Stimulated activated CD8-positive, alpha-beta memory T cell treated with anti-CD3 and anti-CD28 coated beads, Interleukin-12 subunit alpha, Interleukin-12 subunit beta, amount 100 ng/mL, for 24 hours (primary cell): ENCODE data around the gene MOXD1.
"Not testable (repeated sequence)": the region's sequence is repeated elsewhere in the genome, so short reads cannot be mapped to it uniquely, and the experiment has no call there.

Experiments
- DNase-seq: peaks from one replicate; pipeline ENCODE4 v3.0.0-alpha.2; 2020; ENCODE audit errors: extremely low read depth

The MOXD1 gene

GRCh38 chr6:132354517-132355167, 46.6 kb downstream of the MOXD1 start:
- DNase-seq = no peak

DNA sequence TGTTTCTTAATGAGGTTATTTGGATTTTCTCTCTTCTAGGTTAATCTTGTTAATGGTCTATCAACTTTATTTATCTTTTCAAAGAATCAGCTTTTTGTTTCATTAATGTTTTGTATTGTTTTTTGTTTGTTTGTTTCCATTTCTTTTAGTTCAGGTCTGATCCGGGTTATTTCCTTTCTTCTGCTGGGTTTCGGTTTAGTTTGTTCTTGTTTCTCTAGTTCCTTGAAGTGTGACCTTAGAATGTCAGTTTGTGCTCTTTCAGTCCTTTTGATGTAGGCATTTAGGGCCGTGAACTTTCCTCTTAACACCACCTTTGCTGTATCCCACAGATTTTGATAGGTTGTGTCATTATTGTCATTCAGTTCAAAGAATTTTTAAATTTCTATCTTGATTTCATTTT, 49.3 kb downstream of the MOXD1 start:
- DNase-seq = not testable (repeated sequence)

GRCh38 chr6:132348231-132348630, 53.0 kb downstream of the MOXD1 start:
- no peak for DNase-seq

DNA sequence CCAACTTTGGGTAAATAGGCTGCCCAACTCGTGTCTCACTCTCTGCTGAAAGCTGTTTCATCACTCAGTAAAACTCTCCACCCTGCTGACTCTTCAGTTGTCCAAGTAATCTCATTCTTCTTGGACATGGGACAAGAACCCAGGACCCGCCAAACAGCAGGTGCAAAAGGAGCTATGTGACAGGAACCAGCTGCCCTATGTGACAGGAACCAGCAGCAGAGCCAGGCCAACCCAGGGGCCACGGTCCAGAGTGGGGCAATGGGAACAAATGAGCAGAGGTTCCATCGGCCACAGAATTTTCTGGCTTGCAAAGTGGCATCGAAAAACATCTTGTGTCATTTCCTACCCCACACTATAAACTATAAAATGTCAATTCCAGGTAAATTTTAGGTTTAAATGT, 56.5 kb downstream of the MOXD1 start:
- no peak for DNase-seq

DNA sequence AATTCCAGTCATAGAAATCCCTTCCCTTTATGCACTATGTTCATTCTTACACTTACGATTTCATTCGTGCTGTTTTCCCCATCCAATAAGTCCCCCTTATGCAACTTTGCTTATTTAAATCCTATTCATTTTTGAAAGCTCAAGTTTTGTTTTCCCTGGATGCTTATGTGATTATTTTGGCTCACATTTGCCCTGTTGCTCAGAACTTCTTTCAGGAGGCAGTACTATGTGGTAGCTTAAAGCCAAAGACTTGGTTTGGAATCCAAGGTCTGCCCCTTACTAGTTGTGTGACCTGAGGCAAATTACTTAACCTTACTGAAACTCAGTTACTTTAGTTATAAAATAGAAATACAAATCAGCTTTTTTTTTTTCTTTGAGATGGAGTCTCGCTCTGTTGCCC, 59.6 kb downstream of the MOXD1 start:
- no peak for DNase-seq

DNA sequence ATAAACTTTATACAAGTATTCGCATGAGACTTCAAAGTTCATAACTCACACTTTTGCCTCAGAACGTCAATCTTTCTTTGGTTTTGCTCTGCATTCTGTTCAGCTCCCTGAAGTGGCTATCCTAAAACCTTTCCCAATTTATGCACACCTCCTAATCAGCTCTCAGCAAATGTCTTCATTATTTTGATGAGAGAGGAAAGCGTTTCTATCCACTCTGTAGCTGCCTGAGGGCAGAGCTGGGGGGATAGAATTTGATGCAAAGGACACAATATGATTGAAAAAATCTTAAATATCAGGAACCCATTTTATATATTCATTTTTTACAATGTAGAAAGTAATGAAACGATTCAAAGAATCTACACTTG, 66.8 kb downstream of the MOXD1 start:
- no peak for DNase-seq

- no peak for DNase-seq
Measured at GRCh38 chr6:132333639-132334520, 67.4 kb downstream of the MOXD1 start.

GRCh38 chr6:132330759-132331158, 70.5 kb downstream of the MOXD1 start:
- DNase-seq = no peak

DNA sequence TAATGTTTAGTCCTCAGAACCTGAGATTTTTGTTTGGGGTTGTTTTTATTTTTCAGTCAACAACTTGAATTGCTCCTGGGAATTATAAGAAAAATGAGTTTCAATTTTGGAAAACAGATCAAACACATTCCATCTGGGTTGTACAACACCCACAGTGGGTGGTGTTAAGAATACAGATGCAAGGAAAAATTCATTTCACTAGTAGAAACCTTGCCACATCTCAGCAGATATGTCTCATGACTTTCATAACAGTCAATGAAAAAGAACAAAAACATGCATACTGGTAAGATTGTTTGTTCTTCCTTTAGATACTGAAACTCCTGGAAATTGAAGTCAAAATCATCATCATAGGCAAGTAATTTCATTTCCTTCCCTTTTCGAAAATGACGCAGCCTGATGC, 78.9 kb downstream of the MOXD1 start:
- no peak for DNase-seq

DNA sequence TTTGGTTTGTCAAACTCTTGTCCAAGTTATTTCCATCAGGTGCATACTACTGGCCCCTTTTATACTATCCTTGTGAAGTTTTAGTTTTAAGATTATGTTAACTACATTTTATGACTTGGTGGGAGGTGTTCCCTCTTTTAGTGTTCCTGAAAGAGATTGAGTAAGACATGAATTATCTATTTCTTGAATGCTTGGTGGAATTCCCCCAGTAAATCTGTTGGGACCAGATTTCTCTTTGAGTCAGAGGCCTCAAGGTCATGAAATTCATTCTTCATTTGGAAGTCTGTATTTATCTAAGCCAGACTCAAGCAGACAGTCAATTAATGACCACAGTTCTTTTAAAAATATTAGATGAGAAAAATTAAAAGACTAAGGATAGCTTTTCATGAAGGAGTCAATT, 81.3 kb downstream of the MOXD1 start:
- no peak for DNase-seq

DNA sequence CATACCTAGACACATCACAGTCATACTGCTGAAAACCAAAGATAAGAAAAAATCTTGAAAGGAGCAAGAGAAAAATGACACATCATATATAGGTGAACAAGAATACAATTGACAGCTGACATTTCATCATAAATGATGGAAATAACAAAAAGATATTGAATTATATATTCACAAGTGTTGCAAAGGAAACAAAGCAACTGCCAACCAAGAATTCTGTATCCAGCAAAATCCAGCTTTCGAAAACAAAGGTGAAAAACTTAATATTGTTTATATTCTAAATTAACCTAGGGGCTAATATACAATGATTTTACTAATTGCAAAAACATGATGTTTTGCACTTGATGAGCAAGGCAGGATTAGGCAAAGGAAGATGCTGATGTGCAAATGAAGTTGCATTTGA, 84.3 kb downstream of the MOXD1 start:
- DNase-seq = no peak

GRCh38 chr6:132314432-132314831, 86.8 kb downstream of the MOXD1 start:
- DNase-seq = no peak

DNA sequence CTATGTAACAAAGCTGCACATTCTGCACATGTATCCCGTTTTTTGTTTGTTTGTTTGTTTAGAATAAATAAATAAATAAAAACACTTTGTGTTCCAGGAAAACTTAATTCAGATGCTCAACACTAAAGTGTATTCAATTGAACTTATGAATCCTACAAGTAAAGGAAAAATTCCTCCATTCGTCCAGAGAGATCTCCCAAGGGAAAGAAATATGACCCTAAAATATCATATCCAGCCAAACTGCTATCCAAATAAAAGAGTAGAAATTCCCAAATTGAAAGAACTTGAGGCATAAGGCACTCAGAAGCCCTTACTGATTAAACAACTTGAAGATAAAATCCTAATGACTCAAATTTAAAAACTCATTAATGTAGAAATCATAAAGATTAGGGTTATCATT, 90.4 kb downstream of the MOXD1 start:
- DNase-seq = no peak

- DNase-seq = not testable (repeated sequence)
Measured at GRCh38 chr6:132310151-132310550, 91.1 kb downstream of the MOXD1 start.

- no peak for DNase-seq
Measured at GRCh38 chr6:132304891-132305305, 96.4 kb downstream of the MOXD1 start.

- DNase-seq = no peak
Measured at GRCh38 chr6:132300323-132300949, 100.8 kb downstream of the MOXD1 start.

DNA sequence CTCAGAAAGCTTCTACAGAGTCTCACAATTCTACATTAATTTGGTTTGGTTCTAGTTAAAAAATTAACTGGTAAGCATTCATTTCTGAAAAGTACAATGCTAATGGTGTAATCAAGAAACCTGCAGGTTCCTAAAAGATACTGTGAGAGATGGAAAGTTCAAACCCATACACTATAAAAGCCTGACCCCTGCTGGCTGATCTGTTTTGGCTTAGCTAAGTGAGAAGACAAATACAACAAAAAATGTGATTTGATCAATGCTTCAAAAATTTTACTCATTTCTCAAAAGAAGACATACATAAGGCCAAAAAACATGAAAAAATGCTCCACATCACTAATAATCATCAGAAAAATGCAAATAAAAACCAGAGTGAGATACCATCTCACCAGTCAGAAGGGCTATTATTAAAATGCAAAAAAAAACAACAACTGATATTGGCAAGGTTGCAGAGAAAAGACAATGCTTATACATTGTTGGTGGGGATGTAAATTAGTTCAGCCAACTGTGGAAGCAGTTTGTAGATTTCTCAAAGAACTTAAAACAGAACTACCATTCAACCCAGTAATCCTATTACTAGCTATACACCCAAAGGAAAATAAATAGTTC, 102.8 kb downstream of the MOXD1 start:
- DNase-seq = no peak

GRCh38 chr6:132289756-132290155, 111.5 kb downstream of the MOXD1 start:
- DNase-seq = no peak

DNA sequence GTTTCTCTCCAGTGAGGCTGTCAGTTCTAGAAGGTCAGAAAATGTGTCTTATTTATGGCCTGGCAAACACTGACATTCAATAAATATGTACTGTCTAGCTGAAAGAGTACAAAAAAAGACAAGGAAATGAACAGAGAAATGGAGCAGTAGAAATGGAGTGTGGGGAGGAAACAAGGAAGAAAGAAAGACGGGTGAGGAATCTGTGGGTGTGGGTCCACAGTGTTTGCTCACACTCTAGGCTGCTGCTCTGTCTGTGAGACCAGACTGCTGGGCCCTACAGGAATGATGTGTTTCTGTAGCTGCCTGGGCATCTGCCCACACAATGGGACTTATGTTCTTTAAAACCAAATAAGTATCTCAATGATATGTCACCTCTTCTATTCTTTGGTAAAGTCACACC, 114.2 kb downstream of the MOXD1 start:
- DNase-seq = no peak

DNA sequence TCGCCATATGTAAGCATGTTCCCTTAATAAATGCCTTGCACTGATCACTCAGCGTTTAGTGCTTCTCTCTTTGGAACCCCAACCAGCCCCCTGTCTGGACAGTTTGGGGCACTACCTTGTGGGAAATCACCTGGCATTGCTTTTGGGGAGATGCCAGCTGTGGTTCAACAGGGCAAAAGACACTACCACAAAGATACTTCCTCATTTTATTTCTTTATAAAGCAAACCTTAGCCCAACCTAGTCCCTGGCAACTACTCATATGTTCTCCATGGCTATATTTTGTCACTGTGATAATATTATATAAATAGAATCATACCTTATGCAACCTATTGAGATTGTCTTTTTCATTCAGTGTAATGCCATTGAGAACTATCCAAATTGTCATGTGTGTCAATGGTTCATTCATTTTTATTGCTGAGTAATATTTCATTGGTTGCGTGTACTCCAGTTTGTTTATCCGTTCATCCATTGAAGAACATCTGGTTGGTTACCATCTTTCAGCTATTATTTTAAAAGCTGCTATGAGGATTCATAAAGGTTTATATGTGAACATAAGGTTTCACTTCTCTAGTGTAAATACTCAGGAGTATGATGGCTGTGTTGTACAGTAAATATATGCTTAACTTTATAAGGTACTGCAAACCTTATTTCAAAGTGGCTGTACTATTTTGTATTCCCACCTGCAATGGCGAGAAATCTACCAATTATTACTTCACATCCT, 114.8 kb downstream of the MOXD1 start:
- DNase-seq = no peak

GRCh38 chr6:132285004-132285780, 116.1 kb downstream of the MOXD1 start:
- no peak for DNase-seq
